Measurements from ENCODE around the gene SMARCD2. TPM values are rescaled to one million over a fixed set of nuclear protein-coding genes. Genes with fewer than 3 reads are reported as not detected.
A peak's percentile ranks its signal among the peaks of the same experiment; 100 is the strongest.
"Not testable (repeated sequence)": the region's sequence is repeated elsewhere in the genome, so short reads cannot be mapped to it uniquely, and the experiment has no call there.

Gene SMARCD2
- polyA plus RNA-seq (2013) = 41.9 and 43.4 TPM in 2 replicates

- peak within 1 kb of the TSS; percentile 96 for H4K8ac ChIP-seq (ENCODE audit: low read depth, low read length)
- H2BK5ac ChIP-seq (ENCODE audit: low read depth, low read length, poor library complexity) = peak within 1 kb of the TSS; percentile 73
- peak; percentile 98 for DNase-seq
- peak within 1 kb of the TSS; percentile 72 for H3K9ac ChIP-seq (ENCODE audit: low read length)
- peak within 1 kb of the TSS; percentile 64 for H3K4ac ChIP-seq (ENCODE audit: low read depth, low read length)
- peak within 1 kb of the TSS; percentile 83 for H3K4me2 ChIP-seq (ENCODE audit: low read length)
- H2BK120ac ChIP-seq (ENCODE audit: insufficient read depth, low read length, poor library complexity) = peak within 1 kb of the TSS; percentile 65
- H3K18ac ChIP-seq (ENCODE audit: low read length) = peak within 1 kb of the TSS; percentile 77
- H3K79me1 ChIP-seq (ENCODE audit: low read length) = peaks cover 11% of the 10 kb centered on the region
- peak within 1 kb of the TSS; percentile 77 for H3K14ac ChIP-seq (ENCODE audit: low read length)
- no peak within 1 kb of the TSS for H2BK12ac ChIP-seq (ENCODE audit: low read length)
- H3K79me2 ChIP-seq (ENCODE audit: control insufficient read depth, insufficient read depth, low read length, poor library complexity) = peaks cover 27% of the 10 kb centered on the region
- H3K4me1 ChIP-seq (ENCODE audit: control insufficient read depth in 1 of 2, insufficient read depth in 2 of 2, low read length in 2 of 2) = peaks cover 25 to 29% of the 10 kb centered on the region in 2 experiments
- H2AK5ac ChIP-seq (ENCODE audit: low read length) = peak within 1 kb of the TSS; percentile 56
- peak within 1 kb of the TSS; percentile 84 for H3K4me3 ChIP-seq (ENCODE audit: low read depth, low read length)
- no peaks in the 10 kb centered on the region for H3K36me3 ChIP-seq (ENCODE audit: control insufficient read depth in 1 of 2, insufficient read depth in 2 of 2, low read length in 2 of 2)
- peak within 1 kb of the TSS; percentile 80 for H2AFZ ChIP-seq (ENCODE audit: insufficient read depth, low read length, poor library complexity)
- peak within 1 kb of the TSS; percentile 70 for H4K91ac ChIP-seq (ENCODE audit: low read depth, low read length)
- peak within 1 kb of the TSS; percentile 84 for H4K12ac ChIP-seq (ENCODE audit: low read depth, low read length)
- WGBS (ENCODE audit: extremely low coverage, insufficient coverage, insufficient read length) = no CpG with 5 or more reads among the region's 92 CpGs
- H3K9me3 ChIP-seq (ENCODE audit: insufficient read depth, low read depth, low read length) = peaks cover 6% of the 10 kb centered on the region
- H3K27me3 ChIP-seq (ENCODE audit: insufficient read depth, low read length) = no peaks in the 10 kb centered on the region
- no peak within 1 kb of the TSS for H3K23ac ChIP-seq (ENCODE audit: low read length)
- peak within 1 kb of the TSS; percentile 81 for H3K27ac ChIP-seq (ENCODE audit: low read depth, low read length)
Observed at GRCh38 chr17:63842540-63843386, at the start of gene SMARCD2. TSS of gene SMARCD2 (minus strand) at chr17:63842685. CDS start at chr17:63842674, 11 bp downstream.

DNA sequence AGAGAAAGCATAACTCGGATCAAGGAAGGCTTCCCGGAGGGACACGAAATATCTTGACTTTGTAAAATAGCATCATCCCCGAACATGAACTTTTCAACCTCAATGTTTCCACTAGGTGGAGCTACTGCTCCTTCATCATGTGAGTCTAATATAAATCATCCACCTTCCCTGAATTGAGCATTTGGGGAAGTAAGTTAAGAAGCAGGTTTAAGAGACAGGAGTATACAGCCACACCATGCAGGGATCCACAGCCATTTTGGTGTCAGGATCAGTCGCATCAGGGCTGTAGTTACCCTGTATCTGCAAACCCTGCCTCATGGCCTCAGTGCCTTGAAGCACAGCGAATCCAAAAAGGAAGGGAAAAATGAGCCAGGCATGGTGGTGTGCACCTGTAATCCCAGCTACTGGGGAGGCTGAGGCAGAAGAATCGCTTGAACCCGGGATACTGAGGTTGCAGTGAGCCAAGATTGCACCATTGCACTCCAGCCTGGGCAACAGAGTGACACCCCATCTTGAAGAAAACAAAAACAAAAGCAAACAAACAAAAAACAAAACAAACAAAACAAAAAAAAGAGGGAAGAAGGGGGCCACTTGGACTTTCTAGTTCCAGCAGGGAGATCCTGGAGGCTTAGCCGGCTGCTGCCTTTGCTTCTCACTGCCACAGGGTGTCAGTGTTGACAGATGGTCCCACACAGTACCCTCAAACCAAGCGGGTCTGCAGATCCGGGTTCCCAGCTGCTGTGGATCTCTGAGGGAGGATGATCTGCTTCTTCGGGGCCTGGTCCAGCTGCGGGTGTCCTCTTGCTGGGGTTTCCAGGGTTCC is 46.8 kb upstream of the SMARCD2 start:
- not testable (repeated sequence) for H3K4ac ChIP-seq (ENCODE audit: low read depth, low read length); H3K9me3 ChIP-seq (ENCODE audit: insufficient read depth, low read depth, low read length); H2BK12ac ChIP-seq (ENCODE audit: low read length); H4K12ac ChIP-seq (ENCODE audit: low read depth, low read length); H2AK5ac ChIP-seq (ENCODE audit: low read length); H3K27me3 ChIP-seq (ENCODE audit: insufficient read depth, low read length); H3K9ac ChIP-seq (ENCODE audit: low read length); H2BK120ac ChIP-seq (ENCODE audit: insufficient read depth, low read length, poor library complexity); H3K4me3 ChIP-seq (ENCODE audit: low read depth, low read length); H3K4me2 ChIP-seq (ENCODE audit: low read length); H3K4me1 ChIP-seq (ENCODE audit: control insufficient read depth in 1 of 2, insufficient read depth in 2 of 2, low read length in 2 of 2); H3K18ac ChIP-seq (ENCODE audit: low read length); H4K91ac ChIP-seq (ENCODE audit: low read depth, low read length); H3K23ac ChIP-seq (ENCODE audit: low read length); H3K27ac ChIP-seq (ENCODE audit: low read depth, low read length); H3K79me1 ChIP-seq (ENCODE audit: low read length); H3K79me2 ChIP-seq (ENCODE audit: control insufficient read depth, insufficient read depth, low read length, poor library complexity); H4K8ac ChIP-seq (ENCODE audit: low read depth, low read length); H3K14ac ChIP-seq (ENCODE audit: low read length); H2AFZ ChIP-seq (ENCODE audit: insufficient read depth, low read length, poor library complexity); H2BK5ac ChIP-seq (ENCODE audit: low read depth, low read length, poor library complexity); H3K36me3 ChIP-seq (ENCODE audit: control insufficient read depth in 1 of 2, insufficient read depth in 2 of 2, low read length in 2 of 2)
- no CpG with 5 or more reads among the region's 13 CpGs for WGBS (ENCODE audit: extremely low coverage, insufficient coverage, insufficient read length)
- peak; percentile 57 to 74 for DNase-seq

DNA sequence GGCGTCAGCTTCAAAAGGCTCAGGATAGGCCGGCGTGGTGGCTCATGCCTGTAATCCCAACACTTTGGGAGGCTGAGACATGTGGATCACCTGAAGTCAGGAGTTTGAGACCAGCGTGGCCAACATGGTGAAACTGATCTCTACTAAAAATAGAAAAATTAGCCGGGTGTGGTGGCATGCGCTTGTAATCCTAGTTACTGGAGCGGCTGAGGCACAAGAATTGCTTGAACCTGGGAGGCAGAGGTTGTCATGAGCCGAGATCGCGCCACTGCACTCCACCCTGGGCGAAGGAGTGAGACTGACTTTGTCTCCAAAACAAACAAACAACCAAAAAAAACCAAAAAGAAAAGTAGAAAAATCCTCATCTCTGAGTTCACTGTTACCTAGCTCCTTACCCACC is 42.6 kb upstream of the SMARCD2 start:
- H4K8ac ChIP-seq (ENCODE audit: low read depth, low read length); H3K79me1 ChIP-seq (ENCODE audit: low read length): not testable (repeated sequence)
- WGBS (ENCODE audit: extremely low coverage, insufficient coverage, insufficient read length) = no CpG with 5 or more reads among the region's 11 CpGs

GRCh38 chr17:63882626-63883126 is 40.2 kb upstream of the SMARCD2 start:
- not testable (repeated sequence) for H3K18ac ChIP-seq (ENCODE audit: low read length); H2BK5ac ChIP-seq (ENCODE audit: low read depth, low read length, poor library complexity); H3K27me3 ChIP-seq (ENCODE audit: insufficient read depth, low read length); H3K79me2 ChIP-seq (ENCODE audit: control insufficient read depth, insufficient read depth, low read length, poor library complexity); H2AK5ac ChIP-seq (ENCODE audit: low read length); H2BK120ac ChIP-seq (ENCODE audit: insufficient read depth, low read length, poor library complexity); H3K79me1 ChIP-seq (ENCODE audit: low read length); H4K12ac ChIP-seq (ENCODE audit: low read depth, low read length); H3K9me3 ChIP-seq (ENCODE audit: insufficient read depth, low read depth, low read length); H3K4ac ChIP-seq (ENCODE audit: low read depth, low read length); H2AFZ ChIP-seq (ENCODE audit: insufficient read depth, low read length, poor library complexity); H3K4me3 ChIP-seq (ENCODE audit: low read depth, low read length); H3K27ac ChIP-seq (ENCODE audit: low read depth, low read length); H3K4me1 ChIP-seq (ENCODE audit: control insufficient read depth in 1 of 2, insufficient read depth in 2 of 2, low read length in 2 of 2); H3K36me3 ChIP-seq (ENCODE audit: control insufficient read depth in 1 of 2, insufficient read depth in 2 of 2, low read length in 2 of 2); H3K9ac ChIP-seq (ENCODE audit: low read length); H2BK12ac ChIP-seq (ENCODE audit: low read length); H3K14ac ChIP-seq (ENCODE audit: low read length); H4K91ac ChIP-seq (ENCODE audit: low read depth, low read length); H3K23ac ChIP-seq (ENCODE audit: low read length); H3K4me2 ChIP-seq (ENCODE audit: low read length); H4K8ac ChIP-seq (ENCODE audit: low read depth, low read length)
- no CpG with 5 or more reads among the region's 9 CpGs for WGBS (ENCODE audit: extremely low coverage, insufficient coverage, insufficient read length)
- DNase-seq = peak; percentile 19 to 57

More for the DNA sequence above, 42.6 kb upstream of the SMARCD2 start:
- not testable (repeated sequence) for DNase-seq; H3K23ac ChIP-seq (ENCODE audit: low read length); H2AFZ ChIP-seq (ENCODE audit: insufficient read depth, low read length, poor library complexity); H3K4ac ChIP-seq (ENCODE audit: low read depth, low read length); H4K12ac ChIP-seq (ENCODE audit: low read depth, low read length); H3K79me2 ChIP-seq (ENCODE audit: control insufficient read depth, insufficient read depth, low read length, poor library complexity); H2BK5ac ChIP-seq (ENCODE audit: low read depth, low read length, poor library complexity); H3K27ac ChIP-seq (ENCODE audit: low read depth, low read length); H2BK12ac ChIP-seq (ENCODE audit: low read length); H3K27me3 ChIP-seq (ENCODE audit: insufficient read depth, low read length); H3K36me3 ChIP-seq (ENCODE audit: control insufficient read depth in 1 of 2, insufficient read depth in 2 of 2, low read length in 2 of 2); H3K4me2 ChIP-seq (ENCODE audit: low read length); H4K91ac ChIP-seq (ENCODE audit: low read depth, low read length); H3K18ac ChIP-seq (ENCODE audit: low read length); H3K9ac ChIP-seq (ENCODE audit: low read length); H3K4me1 ChIP-seq (ENCODE audit: control insufficient read depth in 1 of 2, insufficient read depth in 2 of 2, low read length in 2 of 2); H3K14ac ChIP-seq (ENCODE audit: low read length); H2AK5ac ChIP-seq (ENCODE audit: low read length); H3K4me3 ChIP-seq (ENCODE audit: low read depth, low read length); H2BK120ac ChIP-seq (ENCODE audit: insufficient read depth, low read length, poor library complexity); H3K9me3 ChIP-seq (ENCODE audit: insufficient read depth, low read depth, low read length)
